LNCAP (cell line): ENCODE results near the gene HPS6.

Experiments
- TF ChIP-seq, protein P1 (sequence below): fragments of 450-650 bp; IDR thresholded peaks from 2 replicates; pipeline ENCODE4 v1.5.1; 2017; ENCODE audit warnings: mild to moderate bottlenecking

HPS6 gene

DNA sequence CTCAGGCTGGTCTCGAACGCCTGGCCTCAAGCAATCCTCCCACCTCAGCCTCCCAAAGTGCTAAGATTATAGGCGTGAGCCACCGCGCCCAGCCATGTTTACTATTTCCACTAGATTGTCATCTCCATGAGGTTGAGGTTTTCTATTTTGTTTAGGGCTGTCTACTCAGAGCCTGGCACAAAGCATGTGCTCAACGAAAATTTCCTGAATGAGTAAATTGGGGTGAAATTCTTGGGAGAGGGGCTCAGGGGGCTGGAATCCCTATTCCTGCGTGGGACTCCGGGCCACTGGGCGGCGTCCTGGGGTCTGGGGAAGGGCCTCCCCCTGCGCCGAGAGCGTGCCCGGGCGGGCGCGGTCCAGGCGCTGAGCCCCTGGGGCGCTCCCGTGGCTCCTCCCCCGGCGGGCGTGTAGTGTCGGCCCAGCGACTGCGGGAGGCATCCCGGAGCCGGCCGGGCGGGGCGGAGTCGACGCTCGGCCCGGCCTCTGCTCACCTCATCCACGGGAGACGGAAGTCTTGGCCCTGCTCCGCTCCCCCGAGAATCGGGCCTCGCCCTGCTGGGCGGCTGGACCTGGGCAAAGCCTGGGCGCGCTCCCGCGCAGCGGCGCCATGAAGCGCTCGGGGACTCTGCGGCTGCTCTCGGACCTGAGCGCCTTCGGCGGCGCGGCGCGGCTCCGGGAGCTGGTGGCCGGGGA lies at the start of gene HPS6:
Gene HPS6 (plus strand): TSS at position 482 of the 693 bp plus-strand sequence. CDS start 126 bp downstream, at position 608.
- TF ChIP-seq, protein P1, sequence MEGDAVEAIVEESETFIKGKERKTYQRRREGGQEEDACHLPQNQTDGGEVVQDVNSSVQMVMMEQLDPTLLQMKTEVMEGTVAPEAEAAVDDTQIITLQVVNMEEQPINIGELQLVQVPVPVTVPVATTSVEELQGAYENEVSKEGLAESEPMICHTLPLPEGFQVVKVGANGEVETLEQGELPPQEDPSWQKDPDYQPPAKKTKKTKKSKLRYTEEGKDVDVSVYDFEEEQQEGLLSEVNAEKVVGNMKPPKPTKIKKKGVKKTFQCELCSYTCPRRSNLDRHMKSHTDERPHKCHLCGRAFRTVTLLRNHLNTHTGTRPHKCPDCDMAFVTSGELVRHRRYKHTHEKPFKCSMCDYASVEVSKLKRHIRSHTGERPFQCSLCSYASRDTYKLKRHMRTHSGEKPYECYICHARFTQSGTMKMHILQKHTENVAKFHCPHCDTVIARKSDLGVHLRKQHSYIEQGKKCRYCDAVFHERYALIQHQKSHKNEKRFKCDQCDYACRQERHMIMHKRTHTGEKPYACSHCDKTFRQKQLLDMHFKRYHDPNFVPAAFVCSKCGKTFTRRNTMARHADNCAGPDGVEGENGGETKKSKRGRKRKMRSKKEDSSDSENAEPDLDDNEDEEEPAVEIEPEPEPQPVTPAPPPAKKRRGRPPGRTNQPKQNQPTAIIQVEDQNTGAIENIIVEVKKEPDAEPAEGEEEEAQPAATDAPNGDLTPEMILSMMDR, result peak; percentile 22; the same call in 1 of the 2 replicates

GRCh38 chr10:102016416-102016815 lies 48.7 kb upstream of the HPS6 start:
- TF ChIP-seq, protein P1, result no peak

DNA sequence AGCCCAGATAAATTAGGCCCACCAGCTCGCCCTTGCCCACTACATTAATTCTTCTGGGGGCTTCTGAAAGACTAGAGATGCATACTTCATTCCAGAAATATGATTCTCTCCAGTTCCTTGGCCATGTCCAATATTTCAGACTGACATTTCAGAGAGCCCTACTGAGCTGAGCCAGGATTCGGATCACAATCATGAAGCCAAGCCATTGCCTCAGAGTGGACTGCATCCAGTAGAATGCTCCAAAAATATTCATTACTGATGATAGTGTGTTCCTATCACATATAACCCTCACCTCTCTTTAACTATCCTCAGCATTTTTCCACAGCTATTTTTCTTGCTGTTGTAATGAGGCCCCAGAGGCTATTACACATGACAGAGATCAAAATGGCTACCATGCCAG lies 47.9 kb upstream of the HPS6 start:
- TF ChIP-seq, protein P1, result no peak

GRCh38 chr10:102020938-102021337 lies 44.2 kb upstream of the HPS6 start:
- TF ChIP-seq, protein P1, result no peak

DNA sequence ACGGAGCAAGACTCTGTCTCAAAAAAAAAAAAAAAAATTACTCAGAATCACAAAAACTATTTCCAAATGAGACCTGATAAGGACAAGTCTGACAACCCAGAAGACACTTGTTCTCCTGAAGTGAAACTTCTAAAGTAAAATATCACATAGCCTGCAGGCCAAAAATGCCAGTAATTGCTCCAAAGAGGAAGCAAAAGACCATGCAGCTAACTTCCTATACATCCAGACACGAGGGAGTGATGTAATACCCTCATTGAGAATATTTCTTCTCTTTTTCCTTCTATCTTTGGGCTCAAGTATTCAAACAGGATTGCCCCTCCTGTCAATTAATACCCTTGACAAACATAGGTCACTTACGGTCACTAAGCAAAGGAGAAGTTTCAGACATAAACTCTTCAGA lies 40.4 kb upstream of the HPS6 start:
- TF ChIP-seq, protein P1, result no peak

GRCh38 chr10:102027261-102027660 lies 37.9 kb upstream of the HPS6 start:
- TF ChIP-seq, protein P1, result no peak

DNA sequence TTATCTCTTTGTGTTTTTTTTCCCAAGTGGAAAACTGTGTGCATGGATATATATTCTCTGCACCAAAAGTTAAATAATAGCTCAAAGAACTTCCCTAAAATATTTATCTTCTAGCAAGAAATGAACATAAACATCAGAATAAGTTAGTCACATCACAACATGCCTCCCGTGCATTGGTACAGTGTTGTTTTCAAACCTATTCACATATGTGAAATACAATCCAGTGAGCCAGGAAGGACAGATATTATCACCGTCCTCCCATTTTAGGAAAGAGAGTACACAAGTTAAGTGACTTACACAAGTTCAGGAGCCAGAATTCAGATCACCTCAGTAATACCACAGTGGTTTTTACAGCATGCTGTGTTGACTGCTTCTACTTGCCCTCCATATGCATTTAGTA lies 31.4 kb upstream of the HPS6 start:
- TF ChIP-seq, protein P1, result no peak

GRCh38 chr10:102038410-102038809 lies 26.7 kb upstream of the HPS6 start:
- TF ChIP-seq, protein P1, result no peak
